ENCODE measurements around the gene LANCL3.

LANCL3 gene

DNA sequence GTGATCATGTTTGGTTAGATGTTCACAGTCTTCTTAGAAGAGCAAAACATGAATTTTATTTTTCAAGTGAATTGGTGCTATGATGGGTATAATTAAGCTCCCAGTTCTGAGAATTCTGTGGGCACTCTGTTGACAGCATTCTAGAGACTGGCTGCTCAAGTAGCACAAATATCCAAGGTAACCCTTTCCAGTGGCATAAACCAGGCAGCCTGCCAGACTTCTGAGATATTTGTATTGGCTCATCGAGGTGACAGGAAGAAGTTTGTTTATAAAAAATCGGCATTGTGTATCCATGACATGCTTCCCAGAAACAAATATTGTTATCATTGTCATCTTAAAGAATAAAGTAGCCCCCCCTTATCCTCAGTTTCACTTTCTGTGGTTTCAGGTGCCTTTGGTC lies 28.3 kb downstream of the LANCL3 start:
- in situ Hi-C loops (cut with MboI; ENCODE audit: low sequenced_read_pairs, unreplicated experiment) = no loop called here
- TF ChIP-seq, protein P1, sequence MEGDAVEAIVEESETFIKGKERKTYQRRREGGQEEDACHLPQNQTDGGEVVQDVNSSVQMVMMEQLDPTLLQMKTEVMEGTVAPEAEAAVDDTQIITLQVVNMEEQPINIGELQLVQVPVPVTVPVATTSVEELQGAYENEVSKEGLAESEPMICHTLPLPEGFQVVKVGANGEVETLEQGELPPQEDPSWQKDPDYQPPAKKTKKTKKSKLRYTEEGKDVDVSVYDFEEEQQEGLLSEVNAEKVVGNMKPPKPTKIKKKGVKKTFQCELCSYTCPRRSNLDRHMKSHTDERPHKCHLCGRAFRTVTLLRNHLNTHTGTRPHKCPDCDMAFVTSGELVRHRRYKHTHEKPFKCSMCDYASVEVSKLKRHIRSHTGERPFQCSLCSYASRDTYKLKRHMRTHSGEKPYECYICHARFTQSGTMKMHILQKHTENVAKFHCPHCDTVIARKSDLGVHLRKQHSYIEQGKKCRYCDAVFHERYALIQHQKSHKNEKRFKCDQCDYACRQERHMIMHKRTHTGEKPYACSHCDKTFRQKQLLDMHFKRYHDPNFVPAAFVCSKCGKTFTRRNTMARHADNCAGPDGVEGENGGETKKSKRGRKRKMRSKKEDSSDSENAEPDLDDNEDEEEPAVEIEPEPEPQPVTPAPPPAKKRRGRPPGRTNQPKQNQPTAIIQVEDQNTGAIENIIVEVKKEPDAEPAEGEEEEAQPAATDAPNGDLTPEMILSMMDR (IDR thresholded peaks at IDR 0.05; ENCODE audit: borderline replicate concordance, control extremely low read depth, extremely low read depth, insufficient read depth, missing control alignments) = no peak
- no peak for DNase-seq (ENCODE audit: low spot score)

DNA sequence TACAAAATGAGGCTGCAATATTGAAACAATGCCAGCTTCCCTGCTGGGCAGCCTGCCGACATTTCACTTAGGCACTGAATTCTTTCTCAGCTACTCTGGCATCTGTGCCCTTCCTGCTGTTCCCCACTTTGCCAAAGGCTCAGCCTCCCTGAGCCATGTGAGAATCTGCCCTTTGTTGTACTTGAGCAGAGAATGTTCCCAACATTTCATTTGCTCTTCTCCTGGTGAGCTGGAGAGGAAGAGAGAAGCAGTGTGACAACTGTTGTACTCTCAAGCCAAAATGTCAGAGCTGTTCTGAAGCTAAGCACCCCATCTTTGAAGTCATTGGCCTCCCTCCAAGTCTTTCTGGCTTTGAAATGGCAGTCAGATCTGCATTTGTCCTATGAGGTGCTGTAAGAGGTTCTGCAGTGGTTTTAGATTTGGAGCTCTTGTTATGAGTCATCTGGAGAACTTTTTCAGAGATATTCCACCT lies 32.5 kb downstream of the LANCL3 start:
- in situ Hi-C loops (cut with MboI; ENCODE audit: low sequenced_read_pairs, unreplicated experiment) = no loop called here
- TF ChIP-seq, protein P1 (IDR thresholded peaks at IDR 0.05; ENCODE audit: borderline replicate concordance, control extremely low read depth, extremely low read depth, insufficient read depth, missing control alignments) = no peak
- DNase-seq (ENCODE audit: low spot score) = no peak

DNA sequence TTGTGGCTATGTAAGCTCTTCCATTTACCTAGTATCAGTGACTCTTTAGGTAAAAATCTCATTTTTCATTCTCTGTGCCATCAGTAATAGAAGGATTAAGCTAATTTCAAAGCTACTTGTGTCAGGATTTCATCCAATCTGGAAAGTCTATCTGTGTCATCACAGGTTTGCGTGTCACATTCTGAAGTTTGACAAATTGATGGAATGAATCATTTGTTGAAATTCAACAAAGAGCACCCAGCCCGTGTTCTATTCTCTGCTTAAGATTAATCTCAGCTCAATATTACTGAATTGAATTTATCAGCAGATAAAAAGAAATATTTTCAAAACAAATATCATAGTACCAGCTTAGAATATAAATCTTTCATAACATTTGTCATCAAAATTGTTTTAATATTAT lies 35.8 kb downstream of the LANCL3 start:
- in situ Hi-C loops (cut with MboI; ENCODE audit: low sequenced_read_pairs, unreplicated experiment) = no loop called here
- TF ChIP-seq, protein P1 (IDR thresholded peaks at IDR 0.05; ENCODE audit: borderline replicate concordance, control extremely low read depth, extremely low read depth, insufficient read depth, missing control alignments) = no peak
- DNase-seq (ENCODE audit: low spot score) = no peak

DNA sequence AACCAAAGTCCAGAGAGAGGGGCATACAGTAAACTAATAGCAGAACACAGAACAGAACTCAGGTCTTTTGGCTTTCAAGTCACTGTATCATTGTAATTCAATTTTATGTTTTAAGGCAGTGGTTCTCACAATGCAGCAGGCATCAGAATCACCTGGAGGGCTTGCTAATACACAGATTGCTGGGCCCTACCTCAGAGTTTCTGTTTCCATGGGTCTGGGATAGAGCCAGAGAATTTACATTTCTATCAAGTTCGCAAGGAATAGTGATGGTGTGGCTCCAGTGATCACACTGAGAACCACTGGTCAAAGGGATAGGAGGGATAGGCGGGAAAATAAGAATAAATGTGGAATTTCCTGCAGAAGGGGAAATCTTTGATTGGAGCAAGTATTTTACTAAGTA lies 36.7 kb downstream of the LANCL3 start:
- TF ChIP-seq, protein P1 (IDR thresholded peaks at IDR 0.05; ENCODE audit: borderline replicate concordance, control extremely low read depth, extremely low read depth, insufficient read depth, missing control alignments) = no peak
- in situ Hi-C loops (cut with MboI; ENCODE audit: low sequenced_read_pairs, unreplicated experiment) = no loop called here
- no peak for DNase-seq (ENCODE audit: low spot score)

DNA sequence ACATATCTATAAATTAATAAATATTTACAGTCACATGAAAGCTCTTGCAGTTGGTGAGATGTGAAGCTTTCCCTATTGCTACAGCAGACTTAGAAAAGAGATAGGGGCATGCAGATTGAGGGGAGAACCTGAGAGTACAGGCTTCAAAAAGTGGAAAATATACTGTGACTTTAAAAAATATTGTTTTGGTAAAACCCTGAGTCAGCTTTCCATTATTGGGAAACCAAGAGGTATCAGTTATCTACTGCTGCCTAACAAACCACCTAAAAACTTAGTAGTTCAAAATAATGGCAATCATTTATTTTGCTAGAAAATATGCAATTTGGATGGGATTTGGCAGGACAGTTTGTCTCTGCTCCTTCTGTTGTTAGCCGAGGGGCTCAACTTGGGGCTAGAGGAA lies 38.3 kb downstream of the LANCL3 start:
- in situ Hi-C loops (cut with MboI; ENCODE audit: low sequenced_read_pairs, unreplicated experiment) = no loop called here
- DNase-seq (ENCODE audit: low spot score) = no peak

DNA sequence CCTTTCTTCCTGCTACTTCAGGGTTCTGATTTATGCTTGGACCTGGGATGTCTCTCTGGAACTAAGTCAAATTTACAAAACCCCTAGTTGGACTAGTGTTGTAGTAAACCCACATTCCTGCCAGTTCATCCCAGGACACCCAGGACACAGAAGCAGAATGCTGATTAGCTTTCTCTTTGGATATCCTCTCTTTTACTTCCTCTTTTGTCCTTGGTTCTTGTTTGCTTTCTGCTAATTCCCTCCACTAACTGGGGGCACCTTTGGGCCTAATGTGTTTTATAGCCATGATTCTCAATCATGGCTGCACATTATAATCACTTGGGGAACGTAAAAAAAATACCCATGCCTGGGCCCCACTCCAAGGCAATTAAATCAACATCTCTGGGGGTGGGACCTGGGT lies 42.5 kb downstream of the LANCL3 start:
- TF ChIP-seq, protein P1 (IDR thresholded peaks at IDR 0.05; ENCODE audit: borderline replicate concordance, control extremely low read depth, extremely low read depth, insufficient read depth, missing control alignments) = no peak
- no peak for DNase-seq (ENCODE audit: low spot score)
- in situ Hi-C loops (cut with MboI; ENCODE audit: low sequenced_read_pairs, unreplicated experiment) = no loop called here

More for the DNA sequence above, 38.3 kb downstream of the LANCL3 start:
- TF ChIP-seq, protein P1 (IDR thresholded peaks at IDR 0.05; ENCODE audit: borderline replicate concordance, control extremely low read depth, extremely low read depth, insufficient read depth, missing control alignments) = no peak

DNA sequence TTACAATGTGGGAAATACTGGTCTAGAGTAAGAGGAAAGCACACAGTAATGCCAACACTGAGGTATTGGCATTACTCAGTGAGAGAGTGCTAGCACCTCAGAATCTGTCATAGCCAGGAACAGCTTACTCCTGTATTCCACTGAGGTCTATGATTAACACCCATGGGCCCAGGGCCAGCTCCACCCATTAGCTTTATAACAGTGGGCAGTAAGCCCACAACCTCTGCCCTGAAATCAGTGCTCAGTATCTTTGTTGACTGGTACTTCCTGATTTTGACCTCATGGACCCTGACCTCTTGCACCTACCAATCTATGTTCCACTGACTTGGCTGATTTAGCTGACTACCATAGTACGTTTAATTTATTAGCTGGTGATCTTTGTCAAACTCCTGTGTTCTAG lies 56.1 kb downstream of the LANCL3 start:
- in situ Hi-C loops (cut with MboI; ENCODE audit: low sequenced_read_pairs, unreplicated experiment) = no loop called here
- no peak for DNase-seq (ENCODE audit: low spot score)
- TF ChIP-seq, protein P1 (IDR thresholded peaks at IDR 0.05; ENCODE audit: borderline replicate concordance, control extremely low read depth, extremely low read depth, insufficient read depth, missing control alignments) = no peak

Data from GM13976 (cell line).